Renal cortex interstitium (tissue), 11 donors: ENCODE measurements around the gene CNR2. TPM values are rescaled to one million over a fixed set of nuclear protein-coding genes. Genes with fewer than 3 reads are reported as not detected.
"Not testable (repeated sequence)": the region's sequence is repeated elsewhere in the genome, so short reads cannot be mapped to it uniquely, and the experiment has no call there.

Source experiments
- DNase-seq, 11 donors: peaks; one replicate each; pipeline ENCODE4 v3.0.0-alpha.2; 2013; ENCODE audit warnings: low read depth in 9 of 11, low spot score in 4 of 11; ENCODE audit errors: extremely low read depth in 1 of 11
- polyA plus RNA-seq, 3 donors: library from polyadenylated mRNA; unstranded; fragments of 120-200 nt; gene quantifications; one replicate each; pipeline ENCODE4 v1.2.1, GENCODE V29; 2013; ENCODE audit not compliant: insufficient read length in 3 of 3

Gene CNR2
- polyA plus RNA-seq, 3 donors: 0.08 to 0.10 (median 0.09) TPM

DNA sequence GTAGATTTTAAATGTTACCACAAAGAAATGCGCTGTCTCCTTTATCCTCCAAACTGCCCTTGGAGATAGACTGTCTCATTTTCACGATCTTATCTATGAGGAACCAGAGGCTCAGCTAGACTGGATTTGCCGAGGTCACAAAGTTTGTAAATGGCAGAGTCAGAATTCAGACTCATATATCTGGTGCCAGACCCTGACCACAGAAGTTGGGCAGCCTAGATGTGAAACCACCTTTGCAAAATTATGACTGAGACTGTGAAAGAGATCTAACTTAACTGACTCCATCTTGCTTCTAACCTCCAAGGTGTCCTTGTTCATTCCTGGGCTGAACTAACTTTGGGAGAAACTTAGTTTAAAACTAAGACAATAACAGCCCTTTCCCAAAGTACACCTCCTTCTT is 14.1 kb downstream of the CNR2 start:
- DNase-seq: no peak

DNA sequence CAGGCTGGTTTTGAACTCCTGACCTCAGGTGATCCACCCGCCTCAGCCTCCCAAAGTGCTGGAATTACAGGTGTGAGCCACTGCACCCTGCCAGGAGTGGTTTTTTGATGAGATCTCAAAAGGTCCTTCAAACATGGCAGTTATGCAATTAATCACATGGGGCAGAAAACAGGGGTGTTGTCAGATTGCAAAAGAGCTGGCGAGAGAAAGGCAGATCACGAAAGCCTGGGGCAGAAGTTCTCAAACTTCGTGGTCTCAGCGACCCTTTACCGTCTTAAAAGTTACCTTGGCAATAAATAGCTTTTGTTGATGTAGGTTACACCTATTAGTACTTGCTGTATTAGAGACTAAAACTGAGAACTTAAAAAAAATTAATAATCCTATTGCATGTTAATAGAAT is 16.1 kb downstream of the CNR2 start:
- DNase-seq: no peak

DNA sequence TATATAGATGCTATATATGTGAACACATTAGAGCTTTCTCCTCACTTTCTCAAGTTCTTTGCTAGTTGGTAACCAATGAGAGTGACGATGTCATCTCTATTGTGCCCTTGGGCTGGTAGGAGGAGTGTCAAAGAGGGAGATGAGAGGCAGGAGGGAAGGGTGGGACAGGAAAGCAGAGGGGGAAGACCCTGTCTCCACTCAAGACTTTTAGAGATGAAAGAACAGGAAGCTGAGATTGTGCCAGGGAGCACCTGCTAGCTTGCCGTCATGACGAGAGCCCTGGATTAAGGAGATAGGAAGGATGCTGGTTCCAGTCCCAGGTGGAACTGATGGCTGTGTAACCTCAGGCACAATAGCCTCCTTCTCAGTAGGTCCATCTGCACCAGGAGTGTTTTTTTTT is 16.7 kb downstream of the CNR2 start:
- DNase-seq: no peak

DNA sequence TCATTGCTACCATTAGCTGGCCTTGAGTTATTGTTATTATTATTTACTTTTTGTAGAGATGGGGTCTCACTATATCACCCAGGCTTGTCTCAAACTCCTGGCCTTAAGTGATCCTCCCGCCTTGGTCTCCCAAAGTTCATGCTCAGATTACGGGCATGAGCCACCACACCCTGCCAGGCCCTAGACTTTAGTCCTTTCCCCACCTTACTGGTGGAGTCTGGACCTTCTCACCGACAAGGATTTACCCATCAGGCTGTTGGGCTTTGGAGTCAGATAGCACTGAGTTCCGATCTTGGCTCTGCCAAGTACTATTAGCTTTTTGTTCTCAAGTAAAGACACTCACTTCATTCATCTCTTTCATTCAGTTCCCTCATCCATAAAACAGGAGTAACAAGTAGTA is 17.2 kb downstream of the CNR2 start:
- no peak for DNase-seq

DNA sequence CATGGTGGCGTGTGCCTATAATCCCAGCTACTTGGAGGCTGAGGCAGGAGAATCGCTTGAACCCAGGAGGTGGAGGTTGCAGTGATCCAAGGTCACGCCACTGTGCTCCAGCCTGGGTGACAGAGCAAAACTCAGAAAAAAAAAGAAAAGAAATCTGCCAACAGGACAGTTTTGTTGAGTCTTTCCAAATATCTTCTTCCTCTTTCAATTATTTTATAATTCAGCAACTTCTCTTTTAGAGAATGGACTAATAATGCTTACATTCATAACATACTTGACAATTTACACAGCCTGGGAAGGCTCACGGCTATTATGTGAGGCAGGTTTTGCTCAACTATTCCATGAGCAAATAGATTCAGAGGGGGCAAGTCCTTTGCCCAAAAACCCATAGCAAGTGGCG is 18.1 kb downstream of the CNR2 start:
- no peak for DNase-seq

DNA sequence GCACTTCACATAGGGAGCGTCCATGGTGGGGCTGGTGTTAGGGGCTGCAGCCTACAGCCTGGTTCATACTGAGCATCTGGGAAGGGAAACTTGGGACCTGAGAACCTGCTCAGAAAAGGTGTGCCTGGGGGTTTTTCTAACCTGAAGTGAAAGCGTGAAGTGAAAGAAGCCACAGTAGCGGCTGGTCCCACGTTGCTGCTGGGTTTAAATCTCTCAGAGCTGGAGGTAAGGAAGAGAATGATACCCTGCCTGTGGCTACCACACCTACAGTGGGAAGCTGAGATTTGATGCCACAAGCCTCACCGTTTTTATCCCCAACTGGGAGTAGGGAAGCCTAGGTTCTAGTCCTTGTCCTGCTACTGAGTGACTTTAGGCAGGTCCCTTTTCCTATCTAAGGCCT is 24.1 kb downstream of the CNR2 start:
- DNase-seq: no peak

DNA sequence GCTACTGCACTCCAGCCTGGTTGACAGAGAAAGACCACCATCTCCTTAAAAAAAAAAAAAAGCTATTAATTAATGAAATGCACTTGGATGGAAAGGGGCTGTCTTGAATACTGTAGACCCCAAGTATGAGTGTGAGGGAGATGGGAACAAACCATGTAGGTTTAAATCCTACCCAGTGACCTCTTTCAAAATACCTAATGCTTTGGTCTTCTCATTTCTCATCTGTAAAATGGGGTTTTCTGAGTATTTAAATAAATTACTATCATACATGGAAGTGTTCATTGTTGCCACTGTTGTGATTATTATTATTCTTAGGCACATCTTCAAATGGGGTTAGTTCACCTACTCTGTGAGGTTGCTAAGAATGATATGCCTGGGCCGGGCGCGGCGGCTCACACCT is 27.9 kb downstream of the CNR2 start:
- DNase-seq: no peak

DNA sequence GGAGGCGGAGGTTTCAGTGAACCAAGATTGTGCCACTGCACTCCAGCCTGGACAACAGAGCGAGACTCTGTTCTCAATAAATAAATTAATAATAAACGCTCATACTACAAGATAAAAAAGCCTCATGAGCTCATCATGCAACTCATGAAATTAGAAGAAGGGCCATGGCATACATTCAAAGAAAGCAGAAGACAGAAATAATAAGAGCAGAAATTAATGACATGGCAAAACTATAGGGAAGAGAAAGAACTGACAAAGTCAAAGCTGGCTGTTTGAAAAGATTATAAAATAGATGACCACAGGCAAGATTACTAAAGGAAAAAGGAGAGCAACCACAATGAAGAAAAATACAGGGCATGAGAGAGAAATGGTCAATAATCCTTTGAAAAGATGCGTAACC is 30.4 kb downstream of the CNR2 start:
- DNase-seq: no peak

DNA sequence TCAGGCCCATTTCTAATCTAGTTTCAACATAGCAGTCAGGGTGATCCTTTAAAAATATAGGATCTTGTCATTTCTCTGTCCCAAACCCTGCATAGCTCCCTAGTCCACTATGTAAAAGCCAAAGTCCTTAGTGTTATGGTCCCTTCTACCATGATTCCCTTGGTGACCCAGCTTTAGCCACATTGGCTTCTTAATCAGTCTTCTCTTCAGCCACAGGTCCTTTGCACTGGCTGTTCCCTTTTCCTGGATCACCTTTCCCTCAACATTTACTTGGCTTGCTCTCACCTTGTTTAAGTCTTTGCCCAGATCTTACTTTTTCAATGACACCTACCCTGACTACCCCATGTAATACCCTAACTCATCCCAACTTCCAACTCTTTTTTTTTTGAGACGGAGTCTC is 33.4 kb downstream of the CNR2 start:
- no peak for DNase-seq

DNA sequence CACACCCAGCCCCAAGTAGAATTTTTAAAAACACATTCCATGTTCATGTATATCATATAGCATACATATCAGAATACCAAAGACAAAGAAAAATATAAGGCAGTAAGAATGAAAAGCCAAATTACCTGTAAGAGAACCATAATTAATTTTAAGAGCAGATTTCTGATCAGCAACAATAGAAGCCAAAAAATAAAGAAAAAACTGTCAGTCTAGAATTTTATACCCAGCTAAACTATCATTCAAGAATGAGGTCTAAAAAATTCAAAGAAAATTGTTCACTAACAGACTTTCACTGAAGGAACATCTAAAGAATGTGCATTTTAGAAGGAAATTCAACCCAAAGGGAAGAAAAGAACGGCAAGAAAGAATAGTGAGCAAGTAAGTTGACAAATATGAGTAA is 34.5 kb downstream of the CNR2 start:
- no peak for DNase-seq

DNA sequence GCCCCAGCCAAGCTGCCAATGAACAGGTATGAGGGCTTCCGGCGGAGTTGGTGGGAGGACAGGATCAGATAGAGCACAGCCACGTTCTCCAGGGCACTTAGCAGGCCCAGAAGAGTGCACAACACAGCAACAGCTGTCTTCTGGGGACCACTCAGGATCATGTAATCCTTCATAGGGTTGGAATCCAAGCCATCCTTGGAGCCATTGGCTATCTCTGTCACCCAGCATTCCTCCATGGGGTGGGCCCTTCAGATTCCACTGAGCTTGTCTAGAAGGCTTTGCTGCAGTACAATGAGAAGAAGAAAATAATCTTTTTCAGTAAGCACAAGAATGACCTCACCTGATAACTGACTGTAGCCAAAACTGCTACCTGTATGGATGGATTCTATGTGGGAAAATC is 37.8 kb downstream of the CNR2 start:
- no peak for DNase-seq

DNA sequence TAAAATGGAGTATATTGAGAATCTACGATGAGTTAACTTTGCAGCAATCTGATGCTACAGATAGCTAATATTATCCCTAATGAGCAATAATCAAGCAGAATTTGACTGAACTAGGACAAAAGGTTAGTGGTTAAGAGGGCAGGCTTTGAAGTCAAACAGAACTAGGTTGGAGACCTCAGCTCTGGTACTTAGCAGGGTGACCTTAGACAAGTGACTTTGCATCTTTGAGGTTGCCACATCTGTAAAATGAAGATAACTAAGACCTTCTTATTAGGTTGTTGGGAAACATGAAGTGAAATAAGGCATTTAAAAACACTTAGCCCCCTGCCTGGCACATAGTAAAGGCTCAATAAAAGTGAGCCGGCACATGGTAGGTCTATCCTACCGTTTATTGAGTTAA is 40.7 kb downstream of the CNR2 start:
- no peak for DNase-seq

DNA sequence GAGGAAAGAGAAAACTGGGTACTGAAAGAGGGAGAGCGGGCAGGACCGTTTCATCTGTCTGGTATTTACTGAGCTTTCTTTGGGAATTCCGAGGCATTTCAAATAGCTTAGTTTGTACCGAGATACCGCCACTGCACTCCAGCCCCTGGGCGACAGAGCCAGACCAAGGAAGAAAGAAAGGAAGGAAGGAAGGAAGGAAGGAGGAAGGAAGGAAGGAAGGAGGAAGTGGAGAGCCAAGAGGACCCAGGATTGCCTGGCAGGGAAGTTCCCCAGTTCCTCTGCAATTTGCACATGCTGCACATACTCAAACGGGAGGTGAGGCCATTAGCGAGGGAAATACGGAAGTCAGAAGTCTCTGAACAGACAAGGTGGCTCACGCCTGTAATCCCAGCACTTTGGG is 44.1 kb downstream of the CNR2 start:
- DNase-seq: no peak

DNA sequence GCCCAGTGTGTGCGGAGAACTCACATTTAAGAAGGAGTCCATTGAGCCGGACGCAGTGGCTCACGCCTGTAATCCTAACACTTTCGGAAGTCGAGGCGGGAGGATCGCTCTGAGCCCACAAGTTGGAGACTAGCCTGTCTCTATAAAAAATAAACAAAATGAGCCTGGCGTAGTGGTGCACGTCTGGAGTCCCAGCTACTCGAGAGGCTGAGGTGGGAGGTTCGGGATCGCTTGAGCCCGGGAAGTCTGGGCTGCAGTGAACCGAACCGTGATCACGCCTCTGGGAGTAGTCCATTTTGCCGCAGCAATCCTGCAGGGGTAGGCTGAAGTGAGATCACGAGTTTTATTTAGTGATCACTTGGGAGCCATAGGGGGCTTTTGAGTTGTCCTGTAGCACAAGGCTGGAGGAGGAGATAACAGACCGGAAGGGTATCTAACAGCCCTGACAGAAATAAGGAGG is 44.6 kb downstream of the CNR2 start:
- DNase-seq: no peak

DNA sequence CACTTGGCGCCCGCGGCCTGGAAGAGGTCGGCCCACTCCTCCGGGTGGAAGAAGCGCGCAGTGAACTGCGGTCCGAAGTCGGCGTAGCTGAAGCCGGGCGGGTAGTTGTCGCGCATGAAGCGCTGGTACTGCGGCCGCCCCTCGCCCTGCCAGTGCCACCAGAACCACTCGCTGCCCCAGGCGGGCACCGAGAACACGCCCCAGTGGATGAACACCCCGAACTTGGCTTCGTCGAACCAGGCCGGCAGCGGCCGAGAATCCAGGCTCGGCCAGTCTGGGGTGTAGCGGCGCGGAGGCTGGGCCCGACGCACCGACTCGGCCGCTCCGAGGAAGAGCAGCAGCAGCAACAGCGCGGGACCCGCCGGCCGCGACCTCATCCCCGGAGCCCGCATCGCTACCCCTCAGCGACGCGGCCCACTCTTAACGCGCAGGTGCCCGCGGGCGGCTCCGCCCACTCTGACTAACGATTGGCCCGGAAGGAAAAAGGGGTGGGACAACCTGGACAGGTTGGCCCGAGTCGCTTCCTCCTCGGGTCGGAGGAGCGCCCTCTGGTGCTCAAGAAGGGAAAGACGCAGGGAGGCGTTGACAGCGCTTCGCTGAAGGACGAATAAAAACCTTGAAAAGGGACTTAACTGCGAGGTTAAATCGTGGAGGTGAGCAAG is 45.1 kb downstream of the CNR2 start, which contains the start of gene FUCA1:
Gene FUCA1 (minus strand): TSS at position 396 of the 662 bp plus-strand sequence. CDS start 4 bp downstream, at position 392.
- DNase-seq: peak; percentile 84 to 96 (median 93)

DNA sequence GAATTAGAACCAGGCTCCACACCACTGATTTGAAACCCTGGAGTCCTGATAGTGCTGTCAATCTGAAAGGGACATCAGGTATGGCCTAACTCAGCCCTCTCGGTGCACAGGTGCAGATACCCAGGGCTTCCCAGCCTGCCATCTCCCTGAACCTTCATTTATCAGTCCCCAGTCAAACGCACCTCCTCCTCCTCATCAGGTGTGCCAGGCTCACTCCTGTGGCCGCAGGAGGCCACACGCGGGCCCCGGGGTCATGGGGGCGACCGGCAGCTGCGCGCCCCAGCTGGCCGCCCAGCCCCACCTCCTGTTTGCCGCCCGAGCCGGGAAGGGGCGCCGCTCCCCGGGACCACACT is 45.6 kb downstream of the CNR2 start:
- DNase-seq: no peak

DNA sequence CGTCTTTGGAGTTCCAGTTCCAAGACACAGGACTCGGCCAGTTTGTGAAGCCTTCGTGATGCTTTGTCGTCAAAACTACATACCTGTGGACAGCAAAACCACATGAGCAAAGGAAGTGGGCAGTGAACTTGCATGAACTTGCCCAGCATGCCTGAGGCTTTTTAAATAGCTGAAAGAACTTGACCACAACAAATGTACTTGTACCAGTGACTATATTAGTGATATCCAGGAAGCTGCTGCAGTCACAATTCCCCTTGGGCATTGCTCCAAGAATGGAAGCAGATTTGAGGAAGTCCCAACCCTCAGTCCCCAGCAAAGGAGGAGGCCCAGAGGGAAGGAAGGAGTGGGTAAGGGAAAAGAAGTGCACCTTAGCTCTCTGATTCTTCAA is 47.6 kb downstream of the CNR2 start:
- no peak for DNase-seq

DNA sequence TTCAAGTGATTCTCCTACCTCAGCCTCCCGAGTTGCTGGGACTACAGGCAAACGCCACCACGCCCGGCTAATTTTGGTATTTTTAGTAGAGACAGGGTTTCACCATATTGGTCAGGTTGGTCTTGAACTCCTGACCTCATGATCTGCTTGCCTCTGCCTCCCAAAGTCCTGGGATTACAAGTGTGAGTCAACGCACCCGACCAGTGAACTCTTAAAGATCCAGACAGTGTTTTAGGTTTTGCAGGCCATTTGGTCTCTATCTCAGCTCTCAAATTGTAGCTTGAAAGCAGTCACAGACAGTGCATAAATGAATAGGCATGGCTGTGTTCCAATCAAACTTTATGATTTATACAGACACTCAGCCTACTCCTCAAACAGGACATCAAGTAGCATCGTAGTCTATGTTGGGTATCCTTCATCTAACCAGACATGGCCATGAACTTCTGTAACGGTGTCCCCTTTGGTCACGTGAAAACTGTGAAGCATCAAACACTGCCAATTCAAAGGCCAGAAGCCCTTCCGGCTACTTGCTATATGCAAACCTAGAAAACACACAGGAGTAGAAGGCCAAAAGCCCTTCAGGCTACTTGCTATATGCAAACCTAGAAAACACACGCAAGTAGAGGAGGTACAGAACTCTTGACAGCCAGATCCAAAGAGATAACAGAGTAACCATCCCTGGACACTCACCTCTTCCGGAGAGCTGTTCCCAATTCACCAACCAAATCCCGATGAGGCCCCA is 48.2 kb downstream of the CNR2 start:
- no peak for DNase-seq

DNA sequence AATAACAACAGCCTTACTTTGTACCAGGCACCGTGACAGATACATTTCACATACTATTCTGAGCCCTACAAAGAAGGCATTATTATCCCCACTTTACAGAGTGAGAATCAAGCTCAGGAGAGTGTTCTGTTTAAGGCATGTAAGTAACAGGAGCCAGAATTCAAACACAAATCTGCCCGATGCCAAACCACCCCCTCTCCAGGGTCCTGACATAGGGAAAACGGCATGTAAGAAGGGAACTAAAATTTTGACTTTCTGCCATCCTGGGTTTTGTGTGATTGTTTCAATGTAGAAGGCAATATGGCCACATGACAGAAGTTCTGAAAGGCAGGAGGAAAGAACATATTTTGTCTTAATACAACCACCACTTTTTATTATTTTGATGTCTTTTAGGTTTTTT is 50.5 kb downstream of the CNR2 start:
- no peak for DNase-seq

DNA sequence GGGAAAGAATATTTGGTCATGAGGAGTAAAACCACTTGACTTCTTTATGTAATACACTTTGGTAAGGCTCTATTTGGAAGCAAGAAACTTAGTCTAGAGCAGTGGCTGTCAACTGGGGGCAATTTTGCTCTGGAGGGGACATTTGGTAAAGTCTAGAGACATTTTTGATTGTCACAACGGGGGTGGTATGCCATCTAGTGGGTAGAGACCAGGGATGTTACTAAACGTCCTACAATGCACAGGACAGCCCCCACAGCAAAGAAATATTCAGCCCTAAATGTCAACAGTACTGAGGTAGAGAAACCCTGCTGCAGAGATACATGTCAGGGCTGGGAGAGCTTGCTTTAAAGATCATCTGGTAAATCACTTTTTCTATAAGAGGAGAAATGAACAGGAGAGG is 58.6 kb downstream of the CNR2 start:
- no peak for DNase-seq

DNA sequence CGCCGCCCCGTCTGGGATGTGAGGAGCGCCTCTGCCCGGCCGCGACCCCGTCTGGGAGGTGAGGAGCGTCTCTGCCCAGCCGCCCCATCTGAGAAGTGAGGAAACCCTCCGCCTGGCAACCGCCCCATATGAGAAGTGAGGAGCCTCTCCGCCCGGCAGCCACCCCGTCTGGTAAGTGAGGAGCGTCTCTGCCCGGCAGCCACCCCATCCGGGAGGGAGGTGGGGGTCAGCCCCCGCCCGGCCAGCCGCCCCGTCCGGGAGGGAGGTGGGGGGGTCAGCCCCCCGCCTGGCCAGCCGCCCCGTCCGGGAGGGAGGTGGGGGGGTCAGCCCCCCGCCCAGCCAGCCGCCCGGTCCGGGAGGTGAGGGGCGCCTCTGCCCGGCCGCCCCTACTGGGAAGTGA is 60.0 kb downstream of the CNR2 start:
- DNase-seq: not testable (repeated sequence)
